ENCODE measurements around the gene NUP188.

DNA sequence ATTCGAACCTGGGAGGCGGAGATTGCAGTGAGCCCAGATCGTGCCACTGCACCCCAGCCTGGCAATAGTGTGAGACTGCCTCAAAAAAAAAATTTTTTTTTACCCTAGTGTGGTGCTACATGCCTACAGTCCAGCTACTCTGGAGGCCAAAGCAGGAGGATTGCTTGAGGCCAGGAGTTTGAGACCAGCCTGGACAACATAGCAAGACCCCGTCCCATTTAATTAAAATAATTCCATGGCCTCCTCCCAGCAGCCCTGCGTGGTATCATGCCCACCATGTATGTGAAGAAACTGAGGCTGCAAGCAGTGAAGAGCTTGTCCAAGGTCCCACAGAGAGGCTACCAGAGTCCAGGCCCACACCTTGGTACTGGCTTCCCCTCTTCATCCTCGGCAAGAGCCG lies 46.1 kb upstream of the NUP188 start:
- TF ChIP-seq TRIM28 (IDR thresholded peaks at IDR 0.05; ENCODE audit: borderline replicate concordance, low read length) (no peak), ZNF132 (tag by site-specific recombination; IDR thresholded peaks at IDR 0.05; ENCODE audit: borderline replicate concordance) (no peak), ZBTB17 (tag by site-specific recombination; IDR thresholded peaks at IDR 0.05) (no peak), ZNF785 (tag by site-specific recombination; IDR thresholded peaks at IDR 0.05) (no peak), KLF8 (tag by site-specific recombination; IDR thresholded peaks at IDR 0.05) (no peak), ZNF23 (tag by site-specific recombination; IDR thresholded peaks at IDR 0.05; ENCODE audit: borderline replicate concordance) (no peak)
- TF ChIP-seq, protein P1, sequence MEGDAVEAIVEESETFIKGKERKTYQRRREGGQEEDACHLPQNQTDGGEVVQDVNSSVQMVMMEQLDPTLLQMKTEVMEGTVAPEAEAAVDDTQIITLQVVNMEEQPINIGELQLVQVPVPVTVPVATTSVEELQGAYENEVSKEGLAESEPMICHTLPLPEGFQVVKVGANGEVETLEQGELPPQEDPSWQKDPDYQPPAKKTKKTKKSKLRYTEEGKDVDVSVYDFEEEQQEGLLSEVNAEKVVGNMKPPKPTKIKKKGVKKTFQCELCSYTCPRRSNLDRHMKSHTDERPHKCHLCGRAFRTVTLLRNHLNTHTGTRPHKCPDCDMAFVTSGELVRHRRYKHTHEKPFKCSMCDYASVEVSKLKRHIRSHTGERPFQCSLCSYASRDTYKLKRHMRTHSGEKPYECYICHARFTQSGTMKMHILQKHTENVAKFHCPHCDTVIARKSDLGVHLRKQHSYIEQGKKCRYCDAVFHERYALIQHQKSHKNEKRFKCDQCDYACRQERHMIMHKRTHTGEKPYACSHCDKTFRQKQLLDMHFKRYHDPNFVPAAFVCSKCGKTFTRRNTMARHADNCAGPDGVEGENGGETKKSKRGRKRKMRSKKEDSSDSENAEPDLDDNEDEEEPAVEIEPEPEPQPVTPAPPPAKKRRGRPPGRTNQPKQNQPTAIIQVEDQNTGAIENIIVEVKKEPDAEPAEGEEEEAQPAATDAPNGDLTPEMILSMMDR (tag by site-specific recombination; IDR thresholded peaks at IDR 0.05): no peak
- TF ChIP-seq, protein P2, sequence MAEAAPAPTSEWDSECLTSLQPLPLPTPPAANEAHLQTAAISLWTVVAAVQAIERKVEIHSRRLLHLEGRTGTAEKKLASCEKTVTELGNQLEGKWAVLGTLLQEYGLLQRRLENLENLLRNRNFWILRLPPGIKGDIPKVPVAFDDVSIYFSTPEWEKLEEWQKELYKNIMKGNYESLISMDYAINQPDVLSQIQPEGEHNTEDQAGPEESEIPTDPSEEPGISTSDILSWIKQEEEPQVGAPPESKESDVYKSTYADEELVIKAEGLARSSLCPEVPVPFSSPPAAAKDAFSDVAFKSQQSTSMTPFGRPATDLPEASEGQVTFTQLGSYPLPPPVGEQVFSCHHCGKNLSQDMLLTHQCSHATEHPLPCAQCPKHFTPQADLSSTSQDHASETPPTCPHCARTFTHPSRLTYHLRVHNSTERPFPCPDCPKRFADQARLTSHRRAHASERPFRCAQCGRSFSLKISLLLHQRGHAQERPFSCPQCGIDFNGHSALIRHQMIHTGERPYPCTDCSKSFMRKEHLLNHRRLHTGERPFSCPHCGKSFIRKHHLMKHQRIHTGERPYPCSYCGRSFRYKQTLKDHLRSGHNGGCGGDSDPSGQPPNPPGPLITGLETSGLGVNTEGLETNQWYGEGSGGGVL (tag by site-specific recombination; IDR thresholded peaks at IDR 0.05): no peak
- TF ChIP-seq, protein P3, sequence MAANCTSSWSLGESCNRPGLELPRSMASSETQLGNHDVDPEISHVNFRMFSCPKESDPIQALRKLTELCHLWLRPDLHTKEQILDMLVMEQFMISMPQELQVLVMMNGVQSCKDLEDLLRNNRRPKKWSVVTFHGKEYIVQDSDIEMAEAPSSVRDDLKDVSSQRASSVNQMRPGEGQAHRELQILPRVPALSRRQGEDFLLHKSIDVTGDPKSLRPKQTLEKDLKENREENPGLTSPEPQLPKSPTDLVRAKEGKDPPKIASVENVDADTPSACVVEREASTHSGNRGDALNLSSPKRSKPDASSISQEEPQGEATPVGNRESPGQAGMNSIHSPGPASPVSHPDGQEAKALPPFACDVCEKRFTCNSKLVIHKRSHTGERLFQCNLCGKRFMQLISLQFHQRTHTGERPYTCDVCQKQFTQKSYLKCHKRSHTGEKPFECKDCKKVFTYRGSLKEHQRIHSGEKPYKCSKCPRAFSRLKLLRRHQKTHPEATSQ (tag by site-specific recombination; IDR thresholded peaks at IDR 0.05): no peak

Measured in HEK293 (cell line).